Fibroblast of skin of scalp (primary cell): ENCODE measurements around the gene MID2. TPM values are rescaled to one million over a fixed set of nuclear protein-coding genes. Genes with fewer than 3 reads are reported as not detected.
"Not testable (repeated sequence)": the region's sequence is repeated elsewhere in the genome, so short reads cannot be mapped to it uniquely, and the experiment has no call there.

Source experiments
- DNase-seq: peaks from one replicate; pipeline ENCODE4 v3.0.0-alpha.2; 2013
- polyA plus RNA-seq, 2 experiments: library from polyadenylated mRNA; unstranded; fragments of 120-200 nt; gene quantifications; one replicate each; pipeline ENCODE4 v1.2.1, GENCODE V29; 2013; ENCODE audit not compliant: insufficient read length in 2 of 2

Gene MID2, protein sequence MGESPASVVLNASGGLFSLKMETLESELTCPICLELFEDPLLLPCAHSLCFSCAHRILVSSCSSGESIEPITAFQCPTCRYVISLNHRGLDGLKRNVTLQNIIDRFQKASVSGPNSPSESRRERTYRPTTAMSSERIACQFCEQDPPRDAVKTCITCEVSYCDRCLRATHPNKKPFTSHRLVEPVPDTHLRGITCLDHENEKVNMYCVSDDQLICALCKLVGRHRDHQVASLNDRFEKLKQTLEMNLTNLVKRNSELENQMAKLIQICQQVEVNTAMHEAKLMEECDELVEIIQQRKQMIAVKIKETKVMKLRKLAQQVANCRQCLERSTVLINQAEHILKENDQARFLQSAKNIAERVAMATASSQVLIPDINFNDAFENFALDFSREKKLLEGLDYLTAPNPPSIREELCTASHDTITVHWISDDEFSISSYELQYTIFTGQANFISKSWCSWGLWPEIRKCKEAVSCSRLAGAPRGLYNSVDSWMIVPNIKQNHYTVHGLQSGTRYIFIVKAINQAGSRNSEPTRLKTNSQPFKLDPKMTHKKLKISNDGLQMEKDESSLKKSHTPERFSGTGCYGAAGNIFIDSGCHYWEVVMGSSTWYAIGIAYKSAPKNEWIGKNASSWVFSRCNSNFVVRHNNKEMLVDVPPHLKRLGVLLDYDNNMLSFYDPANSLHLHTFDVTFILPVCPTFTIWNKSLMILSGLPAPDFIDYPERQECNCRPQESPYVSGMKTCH
- polyA plus RNA-seq (2013, experiment 1 of 2; ENCODE audit: insufficient read length): 6.1 TPM
- 6.5 TPM for polyA plus RNA-seq (2013, experiment 2 of 2; ENCODE audit: insufficient read length)

DNA sequence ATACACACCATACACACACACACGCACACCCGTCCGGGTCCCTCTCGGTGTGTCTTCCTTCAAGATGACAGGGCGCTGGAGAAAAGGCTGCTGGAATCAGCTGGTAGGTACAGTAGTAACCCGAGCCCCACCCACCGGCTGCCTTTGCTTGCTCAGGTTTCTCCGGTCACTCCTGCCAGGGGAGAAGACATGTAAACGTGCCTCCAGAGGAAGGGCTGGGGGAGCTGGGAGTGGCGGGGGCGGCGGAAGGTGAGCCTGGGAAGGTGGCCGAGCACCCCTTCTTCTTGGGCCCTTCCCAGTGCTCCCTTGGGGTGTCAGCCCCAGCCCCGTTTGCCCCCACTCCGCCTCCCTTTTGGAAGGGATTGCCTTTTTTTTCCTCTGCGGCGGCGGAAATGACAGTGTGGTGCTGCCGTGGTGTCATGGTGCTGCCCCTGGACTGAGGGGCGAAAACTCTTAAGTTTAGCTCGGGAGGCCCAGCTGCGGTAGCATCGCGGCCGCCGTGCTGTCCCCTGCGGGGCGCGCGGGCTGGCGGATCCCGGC lies at the start of gene MID2:
Gene MID2, plus strand, starts transcription at position 169 of the 540 bp plus-strand sequence. CDS start 561 bp downstream, outside the sequence.
- DNase-seq: peak; percentile 26

DNA sequence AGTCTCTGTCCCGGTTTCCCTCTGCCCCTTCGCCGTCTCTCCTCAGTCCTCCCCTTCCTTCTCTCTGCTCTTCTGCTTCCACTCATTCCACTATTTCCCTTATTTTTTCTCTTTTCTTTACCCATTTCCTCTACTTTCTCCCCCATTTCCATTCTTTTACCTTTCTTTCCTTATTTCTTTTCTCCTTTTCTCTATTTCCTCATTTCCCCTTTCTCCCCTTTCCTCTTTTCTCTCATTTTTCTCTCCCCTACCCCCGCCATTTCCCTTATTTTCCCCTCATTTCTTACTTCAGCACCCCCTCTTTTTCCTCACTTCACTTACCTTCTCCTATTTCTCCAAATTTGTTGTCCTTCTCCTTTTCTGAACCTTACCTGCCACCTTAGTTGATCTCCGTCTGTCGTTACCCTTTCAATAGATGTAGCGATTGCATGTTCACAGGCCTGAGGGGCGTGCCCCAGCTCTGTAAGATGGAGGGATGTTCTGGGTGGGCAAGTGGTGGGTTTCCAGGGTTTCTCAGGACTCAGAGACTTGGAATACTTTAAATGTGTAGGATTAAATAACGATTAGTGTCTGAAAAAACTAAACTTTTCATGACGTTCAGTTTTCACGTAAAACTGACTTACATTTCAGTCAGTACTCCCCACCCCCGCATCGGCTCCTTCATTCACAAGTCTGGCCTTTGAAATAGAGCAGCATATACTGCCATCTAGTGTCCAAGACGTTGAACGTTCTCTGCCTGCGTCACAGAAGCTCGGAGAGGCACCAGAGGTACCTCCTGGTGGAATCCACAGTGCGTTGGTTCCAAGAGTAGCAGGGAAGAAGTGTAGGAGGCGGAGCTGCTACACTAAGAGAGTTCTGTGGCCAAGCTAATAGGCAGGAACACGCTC lies 48.8 kb upstream of the MID2 start:
- DNase-seq: peak; percentile 83

DNA sequence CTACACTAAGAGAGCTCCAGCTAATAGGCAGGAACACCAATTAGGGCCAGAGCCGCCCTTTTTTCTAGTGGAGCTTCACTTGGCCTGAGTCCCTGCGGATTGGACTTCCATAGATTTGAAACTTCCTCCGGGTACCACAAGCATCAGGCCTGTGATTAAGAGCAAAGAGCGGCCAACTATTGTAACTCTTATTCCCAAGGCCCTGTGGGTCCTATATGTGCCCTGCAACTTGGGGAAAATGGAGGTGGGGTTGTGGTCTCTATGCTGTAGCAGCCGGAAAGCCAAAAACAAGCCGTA lies 48.2 kb upstream of the MID2 start, which contains the start of gene NCBP2L:
Gene NCBP2L, plus strand, starts transcription at position 198 of the 297 bp plus-strand sequence. CDS start 16,488 bp downstream, outside the sequence.
- no peak for DNase-seq

DNA sequence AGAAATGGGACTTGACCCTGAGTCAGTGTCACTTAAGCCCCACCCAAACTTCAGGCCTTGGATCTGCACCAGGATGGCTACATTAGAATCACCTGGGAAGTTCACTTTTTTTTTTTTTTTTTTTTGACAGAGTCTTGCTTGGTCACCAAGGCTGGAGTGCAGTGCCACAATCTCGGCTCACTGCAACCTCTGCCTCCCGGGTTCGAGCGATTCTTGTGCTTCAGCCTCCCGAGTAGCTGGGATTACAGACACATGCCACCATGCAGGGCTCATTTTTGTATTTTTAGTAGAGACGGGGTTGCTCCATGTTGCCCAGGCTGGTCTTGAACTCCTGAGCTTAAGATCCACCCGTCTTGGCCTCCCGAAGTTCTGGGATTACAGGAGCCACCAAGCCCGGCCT lies 45.1 kb upstream of the MID2 start:
- DNase-seq: no peak

DNA sequence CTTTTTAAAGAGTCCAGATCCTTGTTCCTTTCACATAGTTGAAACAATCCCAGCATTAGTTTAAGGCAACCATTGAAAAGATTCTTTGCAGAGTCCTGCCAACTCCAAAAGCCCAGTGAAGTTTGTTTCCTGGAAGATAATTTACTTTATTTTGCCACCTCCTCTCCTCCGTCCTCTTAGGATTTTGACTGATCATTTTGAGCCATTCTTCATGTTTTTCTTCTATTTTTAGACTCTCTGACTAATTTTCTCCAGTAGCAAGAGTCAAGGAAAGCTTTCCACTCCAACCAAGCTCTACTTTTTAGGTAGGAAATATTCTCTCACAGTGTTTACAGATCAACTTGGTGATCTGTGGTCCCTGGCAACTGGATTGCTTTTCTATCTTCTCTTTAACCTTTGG lies 37.8 kb upstream of the MID2 start:
- no peak for DNase-seq

DNA sequence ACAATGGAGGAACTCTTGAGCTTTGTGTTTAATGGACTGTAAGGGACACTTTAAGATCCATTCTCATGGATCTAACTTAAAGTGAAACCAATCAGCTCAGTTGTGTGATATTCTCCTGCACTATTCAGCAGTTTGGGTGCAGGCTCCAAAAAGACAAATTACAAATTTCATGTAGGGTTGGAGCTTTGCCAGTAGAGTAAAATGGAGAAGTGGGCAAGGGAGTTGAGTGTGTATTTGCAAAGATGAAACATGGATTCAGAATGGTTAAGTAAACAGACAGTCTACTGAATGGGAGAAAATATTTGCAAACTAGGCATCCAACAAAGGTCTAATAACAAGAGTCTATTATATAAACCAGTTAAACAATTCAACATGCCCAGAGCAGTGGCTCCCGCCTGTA lies 21.2 kb upstream of the MID2 start:
- no peak for DNase-seq

DNA sequence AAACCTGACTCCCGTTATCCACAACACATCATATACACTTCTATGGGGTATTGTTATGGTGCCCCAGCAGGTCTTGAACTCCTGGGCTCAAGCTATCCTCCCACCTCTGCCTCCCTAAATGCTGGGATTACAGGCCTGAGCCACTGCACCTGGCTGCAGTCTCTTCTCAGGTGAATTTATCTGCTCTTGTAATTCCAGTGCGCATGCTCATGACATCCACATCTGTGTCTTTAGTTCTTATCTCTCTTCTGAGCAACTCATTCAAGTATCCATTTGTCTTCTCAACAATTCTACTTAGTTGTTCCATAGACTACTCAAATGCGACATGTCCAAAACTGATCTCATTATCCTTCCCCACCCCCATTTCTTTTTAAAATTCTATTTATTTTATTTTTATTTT lies 20.5 kb upstream of the MID2 start:
- DNase-seq: no peak

DNA sequence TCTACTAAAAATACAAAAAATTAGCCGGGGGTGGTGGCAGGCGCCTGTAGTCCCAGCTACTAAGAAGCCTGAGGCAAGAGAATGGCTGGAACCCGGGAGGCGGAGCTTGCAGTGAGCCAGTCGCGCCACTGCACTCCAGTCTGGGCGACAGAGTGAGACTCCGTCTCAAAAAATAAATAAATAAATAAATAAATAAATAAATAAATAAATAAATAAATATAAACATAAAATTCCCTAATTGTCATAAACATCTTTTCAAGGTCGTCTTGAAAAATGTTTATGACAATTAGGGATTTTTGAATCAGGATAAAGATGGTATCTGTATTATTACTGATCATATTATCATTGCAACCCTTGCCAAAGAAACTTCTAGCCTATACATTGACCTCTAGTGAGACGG lies 15.6 kb upstream of the MID2 start:
- not testable (repeated sequence) for DNase-seq

DNA sequence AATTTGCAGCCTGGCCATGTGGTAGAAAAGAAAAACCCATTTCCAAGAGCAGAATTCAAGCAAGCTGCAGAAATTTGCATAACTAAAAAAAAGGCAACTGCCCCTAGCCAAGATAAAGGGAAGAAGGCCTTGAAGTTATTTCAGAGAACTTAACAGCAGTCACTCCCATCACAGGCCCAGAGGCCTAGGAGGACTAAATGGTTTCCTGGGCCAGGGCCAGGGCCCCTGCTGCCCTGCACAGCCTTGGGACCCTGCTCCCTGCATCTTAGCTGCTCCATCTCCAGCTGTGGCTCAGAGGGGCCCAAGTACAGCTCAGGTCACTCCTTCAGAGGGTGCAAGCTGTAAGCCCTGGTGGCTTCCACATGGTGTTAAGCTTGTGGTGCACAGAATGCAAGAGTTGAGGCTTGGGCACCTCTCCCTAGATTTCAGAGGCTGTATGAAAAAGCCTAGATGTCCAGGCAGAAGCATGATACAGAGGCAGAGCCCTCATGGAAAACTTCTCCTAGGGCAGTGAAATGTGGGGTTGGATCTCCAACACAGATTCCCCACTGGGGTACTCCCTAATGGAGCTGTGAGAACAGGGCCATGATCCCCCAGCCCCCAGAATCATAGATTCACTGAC lies 6.7 kb upstream of the MID2 start:
- no peak for DNase-seq

DNA sequence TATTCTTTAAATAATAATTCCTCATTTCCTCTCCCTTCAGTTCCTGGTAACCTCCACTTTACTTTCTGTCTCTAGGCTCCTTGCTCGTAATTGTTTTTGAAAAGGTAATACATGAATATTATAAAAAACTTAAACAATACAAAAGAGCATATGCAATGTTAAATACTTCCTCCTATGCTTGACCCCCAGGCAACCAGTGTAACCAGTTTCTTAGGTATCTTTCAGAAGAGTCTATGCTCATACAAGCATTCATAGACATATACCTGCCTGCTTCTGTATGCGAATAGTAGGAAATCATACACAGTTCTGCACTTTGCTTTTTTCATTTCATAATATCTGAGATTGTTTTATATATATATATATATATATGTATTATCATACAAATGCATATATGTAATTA lies 2.6 kb upstream of the MID2 start:
- DNase-seq: no peak

DNA sequence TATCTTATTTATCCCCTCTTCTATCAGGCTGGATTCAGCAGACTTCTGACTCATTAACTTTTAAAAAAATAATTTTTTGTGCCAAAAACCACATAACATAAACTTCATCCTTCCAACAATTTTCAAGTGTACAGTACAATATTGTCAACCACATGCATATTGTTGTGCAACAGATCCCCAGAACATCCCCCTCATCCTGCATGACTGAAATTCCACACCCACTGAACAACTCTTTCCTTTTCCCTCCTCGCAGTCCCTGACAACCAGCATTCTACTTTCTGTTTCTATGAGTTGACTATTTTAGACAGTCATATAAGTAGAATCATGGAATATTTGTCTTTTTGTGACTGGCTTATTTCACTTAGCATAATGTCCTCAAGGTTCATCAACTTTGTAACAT lies 2.2 kb upstream of the MID2 start:
- DNase-seq: peak; percentile 75

DNA sequence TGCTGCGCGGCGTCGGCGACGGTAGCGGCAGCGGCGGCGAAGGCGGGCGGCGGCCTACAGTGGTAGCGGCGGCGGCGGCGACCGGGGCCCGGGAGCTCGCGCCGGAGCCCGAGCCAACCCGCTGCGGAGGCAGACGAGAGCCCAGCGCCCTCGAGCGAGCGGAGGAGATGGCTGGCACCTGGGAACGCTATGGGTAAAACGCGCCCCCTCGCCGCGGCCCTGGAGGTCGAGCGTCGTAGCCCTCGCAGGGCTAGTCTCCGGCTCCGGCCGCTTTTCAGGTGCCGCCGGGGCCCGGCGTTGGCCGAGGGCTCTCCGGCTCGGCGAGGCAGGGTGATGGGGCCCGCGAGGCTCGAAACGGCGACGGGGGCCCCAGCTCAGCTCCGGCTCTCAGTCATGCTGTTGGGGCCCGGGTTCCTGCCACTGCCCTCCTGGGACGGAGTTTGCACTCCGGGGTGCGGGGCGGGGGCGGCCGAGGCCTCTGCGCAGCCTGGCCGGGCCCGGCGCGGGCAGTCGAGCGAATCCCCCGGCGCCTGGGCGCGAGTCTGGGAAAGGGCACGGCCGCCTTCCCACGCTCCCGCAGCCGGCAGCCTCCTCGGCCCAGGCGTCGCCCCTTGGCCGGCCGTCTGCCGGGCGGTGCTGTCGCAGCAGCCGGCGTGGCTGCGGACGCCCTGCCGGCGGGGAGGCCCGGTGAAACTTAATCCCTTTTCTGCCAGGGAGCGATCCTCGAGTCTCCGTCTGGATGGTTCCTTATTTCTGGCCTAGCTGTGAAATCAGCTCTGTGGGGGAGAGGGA lies 768 bp downstream of the MID2 start:
- DNase-seq: peak; percentile 57

DNA sequence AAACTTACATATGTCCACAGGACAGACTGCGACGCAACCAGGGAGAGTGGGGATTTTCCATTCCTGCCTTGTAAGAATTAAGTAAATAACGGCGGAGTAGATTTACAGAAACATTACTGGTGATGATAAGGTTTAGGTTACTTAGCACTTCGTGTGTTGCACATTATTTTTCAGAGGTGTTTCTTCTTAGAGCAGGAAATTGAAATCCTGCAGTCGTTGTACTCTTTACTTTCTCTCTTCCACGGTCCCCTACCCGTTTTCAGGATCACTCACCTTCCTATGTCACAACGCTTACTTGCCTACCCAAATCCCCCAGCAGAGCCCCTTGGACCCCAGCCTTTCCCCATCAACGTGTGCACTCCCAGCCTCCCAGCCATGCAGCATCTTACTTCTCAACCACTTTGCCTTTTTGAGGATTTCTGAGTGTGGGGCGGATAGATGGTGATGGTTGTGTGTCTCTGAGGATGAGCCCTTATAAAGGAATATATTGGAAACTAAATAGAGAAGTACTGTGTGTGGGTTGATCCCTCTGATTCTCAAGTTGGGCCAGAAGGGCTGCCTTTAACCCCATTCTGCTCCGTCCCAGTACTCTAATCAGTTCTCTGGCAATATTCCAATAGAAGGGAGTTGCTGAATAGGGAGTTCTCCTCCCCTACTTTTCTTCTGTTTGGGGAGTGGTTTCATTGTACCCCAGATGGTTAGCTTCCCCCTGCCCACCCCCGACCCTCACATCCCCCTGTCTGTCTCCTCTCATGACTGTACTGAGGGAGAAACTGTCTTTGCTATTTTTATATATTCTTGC lies 1.6 kb downstream of the MID2 start:
- peak; percentile 0 for DNase-seq

DNA sequence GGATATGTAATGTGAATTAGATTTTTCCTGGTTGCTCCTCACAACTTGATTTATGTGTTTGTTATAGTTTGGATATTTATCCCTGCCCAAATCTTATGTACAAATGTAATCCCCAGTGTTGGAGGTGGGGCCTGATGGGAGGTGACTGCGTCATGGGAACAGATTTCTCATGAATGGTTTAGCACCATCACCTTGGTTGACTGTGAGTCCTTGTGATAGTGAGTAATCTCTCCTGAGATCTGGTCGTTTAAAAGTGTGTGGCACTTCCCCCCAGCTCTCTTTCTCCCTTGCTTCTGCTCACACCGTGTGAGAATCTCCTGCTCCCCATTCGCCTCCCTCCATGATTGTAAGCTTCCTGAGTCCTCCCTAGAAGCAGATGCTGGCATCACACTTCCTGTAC lies 2.2 kb downstream of the MID2 start:
- no peak for DNase-seq

DNA sequence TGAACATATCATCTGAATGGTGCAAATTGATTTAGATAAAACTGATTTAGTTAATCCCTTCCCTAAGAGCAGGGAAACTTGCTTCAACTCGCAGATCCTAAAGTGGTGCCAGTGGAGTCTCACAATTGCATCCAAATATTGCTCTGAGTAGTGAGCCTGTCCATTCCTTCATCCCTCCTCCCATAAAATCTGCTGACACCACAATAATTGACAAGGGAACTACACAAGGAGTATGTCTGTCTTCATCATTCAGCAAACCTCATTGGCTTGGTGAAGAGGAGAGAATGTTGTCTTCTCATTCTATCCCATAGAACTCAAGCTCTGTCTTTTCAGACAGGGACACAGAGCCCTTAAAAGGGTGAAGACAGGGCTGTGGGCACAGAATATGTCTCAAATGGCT lies 4.2 kb downstream of the MID2 start:
- no peak for DNase-seq

DNA sequence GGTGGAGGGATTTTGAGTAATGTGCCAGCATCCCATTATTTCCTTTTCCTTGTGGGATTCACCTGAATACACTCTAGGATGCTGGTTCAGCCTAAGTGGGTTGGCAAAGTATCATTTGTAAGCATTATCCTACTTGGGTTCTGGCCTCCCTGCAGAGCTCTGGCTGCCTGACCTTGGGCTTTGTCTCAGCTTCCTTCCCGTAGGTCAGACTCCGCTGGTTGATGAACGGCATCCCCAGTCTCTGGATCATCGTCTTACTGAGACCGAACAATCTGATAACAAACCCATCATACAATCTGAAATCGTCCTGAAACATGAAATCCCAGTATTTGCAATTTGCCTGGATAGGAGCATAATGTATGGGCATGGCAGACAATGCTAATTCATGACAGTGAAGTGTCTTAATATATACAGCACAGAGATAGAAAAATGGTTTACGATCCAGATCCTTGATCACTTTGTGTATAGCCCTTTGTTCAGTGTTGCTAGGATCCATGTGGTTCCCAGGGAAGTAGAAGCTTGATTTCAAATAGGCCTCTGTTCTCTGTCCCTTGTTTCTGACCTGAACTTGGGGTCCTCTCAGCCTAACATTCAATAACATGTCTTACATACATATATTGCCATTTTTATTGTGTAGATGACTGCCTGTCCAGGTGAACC lies 5.5 kb downstream of the MID2 start:
- no peak for DNase-seq

DNA sequence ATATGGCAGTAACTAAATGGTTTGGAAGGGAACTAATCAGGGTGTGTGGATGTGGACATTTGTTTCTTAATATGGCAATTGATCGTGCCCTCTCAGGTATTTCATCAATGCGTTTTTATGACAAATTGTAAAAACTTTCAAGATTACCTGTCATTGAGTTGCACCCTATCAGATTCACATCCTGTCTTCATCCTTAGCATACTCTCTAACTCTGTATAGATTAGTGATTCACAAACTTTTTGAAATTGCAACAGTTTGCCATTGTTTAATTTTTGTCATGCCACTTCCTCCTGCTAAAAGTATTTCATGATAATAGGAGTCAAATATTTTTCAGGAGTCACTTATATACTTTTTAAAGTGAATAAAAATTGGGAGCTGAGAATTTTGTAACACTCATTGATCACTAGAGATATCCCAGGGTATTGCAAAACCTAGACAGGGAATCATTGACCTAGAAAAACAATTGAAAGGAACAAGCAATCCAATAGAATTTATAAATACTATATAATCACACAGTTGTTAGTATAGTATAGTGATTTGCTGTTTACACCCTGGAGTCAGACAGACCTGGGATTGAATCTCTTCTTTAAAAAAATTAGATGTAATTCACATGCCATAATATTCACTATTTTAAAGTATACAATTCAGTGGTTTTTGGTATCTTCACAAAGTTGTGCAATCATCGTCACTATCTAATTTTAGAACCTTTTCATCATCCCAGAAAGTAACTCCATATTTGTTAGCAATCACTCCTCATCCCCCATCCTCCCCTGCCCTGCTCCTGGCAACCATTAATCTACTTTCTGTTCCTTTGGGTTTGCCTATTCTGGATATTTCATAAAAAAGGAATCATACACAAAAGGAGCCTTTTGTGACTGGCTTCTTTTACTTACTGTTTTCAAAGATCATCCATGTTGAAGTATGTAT lies 8.9 kb downstream of the MID2 start:
- no peak for DNase-seq

DNA sequence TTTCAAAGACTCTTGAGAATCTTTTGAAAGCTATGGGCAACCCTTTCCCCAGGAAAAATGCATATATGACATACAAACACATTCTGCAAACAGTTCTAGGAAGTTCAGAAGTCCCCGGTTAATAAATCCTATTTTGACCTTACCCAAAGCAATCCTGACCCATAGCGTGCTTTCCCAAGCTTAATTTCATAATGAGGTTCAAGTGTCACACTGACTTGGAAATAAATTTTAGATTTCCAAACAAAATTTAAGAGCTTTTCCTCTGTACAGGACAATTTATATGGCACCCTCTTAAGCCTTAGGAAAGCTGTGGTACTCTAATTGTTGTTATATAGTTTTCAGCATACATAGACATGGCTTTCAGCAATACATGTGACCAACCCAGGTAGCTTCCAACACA lies 11.3 kb downstream of the MID2 start:
- no peak for DNase-seq

DNA sequence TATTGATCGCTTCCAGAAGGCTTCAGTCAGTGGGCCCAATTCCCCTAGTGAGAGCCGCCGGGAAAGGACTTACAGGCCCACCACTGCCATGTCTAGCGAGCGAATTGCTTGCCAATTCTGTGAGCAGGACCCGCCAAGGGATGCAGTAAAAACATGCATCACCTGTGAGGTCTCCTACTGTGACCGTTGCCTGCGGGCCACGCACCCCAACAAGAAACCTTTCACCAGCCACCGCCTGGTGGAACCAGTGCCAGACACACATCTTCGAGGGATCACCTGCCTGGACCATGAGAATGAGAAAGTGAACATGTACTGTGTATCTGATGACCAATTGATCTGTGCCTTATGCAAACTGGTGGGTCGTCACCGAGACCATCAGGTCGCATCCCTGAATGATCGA lies 15.3 kb downstream of the MID2 start:
- DNase-seq: no peak
